ENCODE data around the gene POLR1D. TPM values are rescaled to one million over a fixed set of nuclear protein-coding genes. Genes with fewer than 3 reads are reported as not detected.

The POLR1D gene, protein sequence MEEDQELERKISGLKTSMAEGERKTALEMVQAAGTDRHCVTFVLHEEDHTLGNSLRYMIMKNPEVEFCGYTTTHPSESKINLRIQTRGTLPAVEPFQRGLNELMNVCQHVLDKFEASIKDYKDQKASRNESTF
- total RNA-seq (2022; extraction: Qiagen RNA extraction; ENCODE audit: low read depth) = 148 to 175 TPM (median 159 TPM) in 5 replicates

GRCh38 chr13:27621366-27622101, at the start of gene POLR1D:
Gene POLR1D (plus strand): TSS chr13:27621892. CDS start chr13:27621984, 92 bp downstream.

GRCh38 chr13:27620377-27621115, 1.1 kb upstream of the POLR1D start, which contains the start of gene LNX2:
Gene LNX2 (minus strand): TSS chr13:27620529. CDS start chr13:27581703, 38,826 bp downstream.

Other genes starting within 250 kb of the POLR1D start
- gene GTF3A, start 197.3 kb upstream of the POLR1D start, total RNA-seq (2022; extraction: Qiagen RNA extraction; ENCODE audit: low read depth) = 85.8 to 105 TPM (median 98.4 TPM) in 5 replicates
- 20.0 to 24.6 TPM (median 21.3 TPM) in 5 replicates for gene MTIF3, start 171.3 kb upstream of the POLR1D start, total RNA-seq (2022; extraction: Qiagen RNA extraction; ENCODE audit: low read depth)
- 3.0 to 4.5 TPM (median 3.8 TPM) in 5 replicates for gene LNX2, start 1.4 kb upstream of the POLR1D start, total RNA-seq (2022; extraction: Qiagen RNA extraction; ENCODE audit: low read depth)
- gene GSX1, start 170.6 kb downstream of the POLR1D start, total RNA-seq (2022; extraction: Qiagen RNA extraction; ENCODE audit: low read depth) = not detected in 5 replicates